Stimulated activated naive CD4-positive, alpha-beta T cell (primary cell): Measurements from ENCODE around the gene OR6M1.

Source experiments
- DNase-seq, 6 experiments: peaks; one replicate each; lab custom pipeline; 2025; lab: John Stamatoyannopoulos, UW

Gene OR6M1

DNA sequence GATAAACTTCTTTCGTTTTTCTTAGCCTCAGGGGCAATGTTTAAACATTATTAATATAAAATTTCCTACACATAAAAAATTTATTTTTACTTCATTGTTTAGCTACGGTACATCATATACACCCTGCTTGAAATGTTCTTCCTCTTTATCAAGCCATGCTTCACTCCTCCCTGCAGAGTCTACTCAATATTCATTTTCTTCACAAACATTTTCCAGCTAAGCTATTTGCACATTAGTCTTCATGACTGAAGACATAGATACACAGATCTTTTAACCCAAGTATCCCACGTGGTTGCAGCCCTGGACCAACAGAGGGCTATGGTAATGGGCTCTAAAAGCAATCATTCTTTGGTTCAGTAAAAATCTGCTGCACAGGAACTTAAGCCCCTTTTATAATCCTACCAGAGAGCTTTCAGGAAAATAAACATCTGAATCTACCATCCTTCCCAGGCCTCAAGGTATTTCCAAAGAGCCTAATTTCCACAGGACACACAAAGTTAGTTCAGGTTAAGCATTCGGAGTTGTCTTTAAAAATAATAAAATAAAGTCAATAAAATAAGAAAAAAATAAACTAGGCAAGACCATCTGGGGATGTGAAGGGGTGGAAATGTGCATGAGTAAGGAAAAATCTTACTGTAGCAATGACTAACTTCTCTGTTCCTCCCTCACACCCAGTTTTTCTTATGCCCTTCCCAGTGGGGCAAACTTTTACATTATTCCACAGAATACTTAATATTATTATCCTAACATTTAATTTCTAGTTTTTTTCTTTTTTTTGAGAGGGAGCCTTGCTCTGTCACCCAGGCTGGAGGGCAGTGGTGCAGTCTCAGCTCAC lies 30.2 kb downstream of the OR6M1 start:
- no peak for DNase-seq

- no peak for DNase-seq
Observed at GRCh38 chr11:123775289-123775688, 30.9 kb downstream of the OR6M1 start.

GRCh38 chr11:123773959-123774358 lies 32.2 kb downstream of the OR6M1 start:
- no peak for DNase-seq

GRCh38 chr11:123773026-123773425 lies 33.1 kb downstream of the OR6M1 start:
- DNase-seq, result no peak

- no peak for DNase-seq
Observed at GRCh38 chr11:123771664-123772063, 34.5 kb downstream of the OR6M1 start.

- no peak for DNase-seq
Observed at GRCh38 chr11:123770712-123771111, 35.4 kb downstream of the OR6M1 start.

DNA sequence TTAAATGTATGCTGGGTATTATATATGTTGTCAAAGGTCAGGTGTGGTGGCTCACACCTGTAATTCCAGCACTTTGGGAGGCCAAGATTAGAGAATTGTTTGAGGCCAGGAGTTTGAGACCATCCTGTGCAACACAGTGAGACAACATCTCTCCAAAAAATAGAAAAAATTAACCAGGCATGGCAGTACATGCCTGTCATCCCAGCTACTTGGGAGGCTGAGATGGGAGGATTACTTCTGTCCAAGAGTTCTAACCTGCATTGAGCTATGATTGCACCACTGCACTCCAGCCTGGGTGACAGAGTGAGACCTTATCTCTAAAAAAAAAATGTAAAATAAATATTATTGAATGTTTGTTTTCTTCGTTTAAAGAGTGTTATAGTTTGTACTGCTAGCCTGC lies 40.5 kb downstream of the OR6M1 start:
- no peak for DNase-seq

GRCh38 chr11:123762422-123762821 lies 43.7 kb downstream of the OR6M1 start:
- no peak for DNase-seq

DNA sequence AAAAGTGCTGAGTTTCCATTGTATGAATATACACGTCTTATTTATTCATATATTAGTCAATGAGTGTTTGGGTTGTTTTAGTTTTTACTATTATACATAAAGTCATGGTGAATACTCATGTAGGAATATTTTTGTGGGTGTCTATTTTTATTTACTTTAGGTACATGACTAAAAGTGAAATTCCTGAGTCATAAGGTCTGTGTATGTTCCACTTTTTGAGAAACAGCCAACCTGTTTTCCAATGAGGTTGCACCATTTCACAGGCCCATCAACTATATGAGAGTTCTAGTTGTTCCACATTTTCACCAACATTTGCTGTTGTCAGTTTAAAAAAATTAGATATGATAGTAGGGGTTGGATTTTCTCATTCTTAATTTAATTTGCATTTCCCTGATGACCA lies 45.3 kb downstream of the OR6M1 start:
- no peak for DNase-seq

DNA sequence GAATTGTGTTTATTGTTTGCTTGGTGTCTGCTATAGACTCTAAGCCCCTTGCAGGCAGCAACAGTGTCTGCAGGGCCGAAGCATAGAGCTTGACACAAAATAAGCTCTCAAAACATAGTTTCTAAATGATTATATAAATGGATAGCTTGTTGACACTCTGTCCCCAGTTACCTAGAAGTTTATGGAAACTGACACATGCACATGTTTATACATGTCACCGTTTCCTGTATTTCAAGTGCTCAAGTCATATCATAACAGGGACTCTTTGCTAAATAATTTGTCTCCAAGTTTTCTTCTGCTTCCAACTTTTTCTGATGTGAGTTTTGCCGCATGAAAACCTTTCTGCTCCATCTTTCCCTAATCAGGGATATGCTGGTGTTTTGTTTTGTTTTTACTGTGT lies 48.2 kb downstream of the OR6M1 start:
- no peak for DNase-seq

GRCh38 chr11:123755813-123756212 lies 50.3 kb downstream of the OR6M1 start:
- no peak for DNase-seq
